BLaER1 treated with 17β-estradiol and CSF1 and Interleukin-3, amounts not matched to agents 10 nM and 100 nM (cell line): Measurements from ENCODE around the gene DDR2.
"Not testable (repeated sequence)": the region's sequence is repeated elsewhere in the genome, so short reads cannot be mapped to it uniquely, and the experiment has no call there.

Source experiments
- H3K27ac ChIP-seq, 11 experiments: shearing (Covaris generic); formaldehyde crosslinking; 2 replicates each; pipeline ENCODE4 v1.8.1; 2022
- H3K27me3 ChIP-seq, 11 experiments: shearing (Covaris generic); formaldehyde crosslinking; 2 replicates each; pipeline ENCODE4 v1.8.1; 2022
- H3K36me3 ChIP-seq, 11 experiments: shearing (Covaris generic); formaldehyde crosslinking; 2 replicates each; pipeline ENCODE4 v1.8.1; 2022
- H3K4me1 ChIP-seq, 10 experiments: shearing (Covaris generic); formaldehyde crosslinking; 2 replicates each; pipeline ENCODE4 v1.8.1; 2022
- H3K4me2 ChIP-seq, 11 experiments: shearing (Covaris generic); formaldehyde crosslinking; 2 replicates each; pipeline ENCODE4 v1.8.1; 2022
- H3K4me3 ChIP-seq, 10 experiments: shearing (Covaris generic); formaldehyde crosslinking; 2 replicates each; pipeline ENCODE4 v1.8.1; 2022
- H3K9ac ChIP-seq, 11 experiments: shearing (Covaris generic); formaldehyde crosslinking; 2 replicates each; pipeline ENCODE4 v1.8.1; 2022
- H3K9me3 ChIP-seq, 11 experiments: shearing (Covaris generic); formaldehyde crosslinking; replicated peaks in 1 of 11; 2 replicates each; pipeline ENCODE4 v1.8.1; 2022
- H4K20me1 ChIP-seq, 11 experiments: shearing (Covaris generic); formaldehyde crosslinking; 2 replicates each; pipeline ENCODE4 v1.8.1; 2022
- Cebpa-rat ChIP-seq, 11 experiments: shearing (Covaris generic); IDR thresholded peaks; 2 replicates each; pipeline ENCODE4 v1.8.1; 2022

Gene DDR2

DNA sequence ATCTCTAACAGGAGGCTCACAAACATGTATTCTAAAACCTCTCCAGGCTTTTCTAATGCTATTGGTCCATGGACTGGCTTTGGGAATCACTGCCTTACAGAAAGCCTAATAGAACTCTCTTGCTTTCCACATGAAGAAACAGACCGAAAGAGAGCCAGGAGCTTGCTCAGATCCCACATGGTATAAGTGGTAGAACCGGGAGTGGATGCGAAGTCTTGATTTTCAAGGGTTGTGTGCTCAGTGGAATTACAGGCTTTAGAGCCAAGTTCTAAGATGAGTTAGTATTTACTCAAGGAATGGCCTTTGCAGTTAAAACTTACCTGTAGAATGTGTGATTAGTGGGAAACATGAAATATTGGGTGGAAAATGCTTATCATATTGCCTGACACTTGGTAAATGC is 103.9 kb downstream of the DDR2 start:
- Histone ChIP-seq H3K4me3 (no peak overlapping the region), H4K20me1 (no peaks in the 10 kb centered on the region), H3K27me3 (no peaks in the 10 kb centered on the region), H3K4me1 (no peaks in the 10 kb centered on the region), H3K4me2 (no peak overlapping the region), H3K27ac (no peak overlapping the region), H3K9me3 (peaks cover 0 to 4% (median 0%) of the 10 kb centered on the region in 11 experiments; a peak in 1 of 22 replicates), H3K9ac (no peak overlapping the region), H3K36me3 (no peaks in the 10 kb centered on the region)
- no peak for TF ChIP-seq Cebpa-rat (IDR thresholded peaks at IDR 0.05)

DNA sequence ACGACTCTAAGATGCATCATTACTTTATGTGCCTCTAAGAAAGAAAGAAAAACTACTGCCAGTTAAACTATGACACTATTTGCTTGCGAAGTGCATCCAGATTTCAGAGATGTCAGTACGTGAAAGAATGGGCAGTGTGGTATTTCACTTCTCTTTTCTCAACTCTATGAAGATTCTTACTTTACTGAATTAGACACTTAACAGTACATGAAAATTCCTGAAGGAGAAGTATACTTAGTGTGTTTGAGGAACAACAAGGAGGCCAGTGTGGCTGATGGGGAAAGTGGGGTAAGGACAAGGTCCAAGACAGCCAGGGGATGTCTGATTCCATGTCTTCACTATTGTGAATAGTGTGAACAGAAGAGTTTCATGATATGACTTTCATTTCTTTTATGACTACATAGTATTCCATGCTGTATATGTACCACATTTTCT is 104.4 kb downstream of the DDR2 start:
- Histone ChIP-seq H3K4me1 (no peaks in the 10 kb centered on the region), H3K9ac (no peak overlapping the region), H3K36me3 (no peaks in the 10 kb centered on the region), H3K27me3 (no peaks in the 10 kb centered on the region), H3K9me3 (peaks cover 0 to 4% (median 0%) of the 10 kb centered on the region in 11 experiments; a peak in 1 of 22 replicates), H3K4me2 (no peak overlapping the region), H4K20me1 (no peaks in the 10 kb centered on the region), H3K27ac (no peak overlapping the region), H3K4me3 (no peak overlapping the region)
- TF ChIP-seq Cebpa-rat (IDR thresholded peaks at IDR 0.05) = no peak

DNA sequence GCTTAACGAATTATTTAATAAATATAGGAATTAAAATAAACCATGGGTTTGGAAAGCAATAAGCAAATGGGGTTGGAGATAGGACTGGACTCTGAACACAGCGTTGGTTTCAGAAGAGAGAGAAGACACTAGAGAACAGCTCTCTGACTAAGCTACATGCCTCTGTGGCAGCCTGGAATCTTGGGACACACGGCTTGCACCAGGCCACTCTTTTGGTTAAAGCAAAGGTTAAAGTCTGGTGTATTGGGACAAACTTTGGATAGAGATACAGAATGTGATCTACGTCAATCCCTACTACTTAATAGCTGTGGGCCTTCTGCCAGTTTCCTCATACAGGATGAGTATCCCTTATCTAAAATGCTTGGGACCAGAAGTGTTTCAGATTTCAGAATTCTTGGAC is 108.5 kb downstream of the DDR2 start:
- H3K27ac ChIP-seq = no peak overlapping the region
- H3K4me3 ChIP-seq = no peak overlapping the region

DNA sequence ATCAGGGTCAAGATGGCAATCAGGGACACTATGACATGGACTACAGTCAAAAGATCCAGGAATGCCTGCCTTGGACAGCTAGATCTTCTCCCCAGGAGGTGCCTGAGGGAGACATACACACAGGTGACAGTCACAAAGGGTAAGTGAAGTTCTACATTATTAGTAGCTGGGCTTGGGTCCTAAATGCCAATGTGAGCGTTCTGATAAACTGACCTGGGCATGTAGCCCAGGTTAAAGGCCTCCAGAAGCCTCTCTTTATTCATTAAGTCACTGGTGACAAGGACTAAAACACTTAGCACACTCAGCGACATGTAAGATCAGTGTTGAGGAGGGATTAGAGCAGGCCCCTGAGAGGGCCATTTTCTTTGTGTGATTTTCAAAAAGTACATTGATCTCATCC is 109.3 kb downstream of the DDR2 start:
- no peaks in the 10 kb centered on the region for H3K36me3 ChIP-seq
- no peaks in the 10 kb centered on the region for H3K4me1 ChIP-seq
- no peak for TF ChIP-seq Cebpa-rat (IDR thresholded peaks at IDR 0.05)
- H3K9me3 ChIP-seq = peaks cover 0 to 13% (median 6%) of the 10 kb centered on the region in 11 experiments; a peak in 3 of 22 replicates
- H3K9ac ChIP-seq = no peak overlapping the region
- no peak overlapping the region for H3K4me3 ChIP-seq
- H3K4me2 ChIP-seq = no peak overlapping the region
- no peak overlapping the region for H3K27ac ChIP-seq
- H4K20me1 ChIP-seq = no peaks in the 10 kb centered on the region
- H3K27me3 ChIP-seq = no peaks in the 10 kb centered on the region

More for the DNA sequence above, 108.5 kb downstream of the DDR2 start:
- Histone ChIP-seq H3K4me1 (no peaks in the 10 kb centered on the region), H4K20me1 (no peaks in the 10 kb centered on the region), H3K4me2 (no peak overlapping the region), H3K27me3 (no peaks in the 10 kb centered on the region), H3K9me3 (peaks cover 0 to 5% (median 0%) of the 10 kb centered on the region in 11 experiments; a peak in 1 of 22 replicates), H3K9ac (no peak overlapping the region), H3K36me3 (no peaks in the 10 kb centered on the region)
- no peak for TF ChIP-seq Cebpa-rat (IDR thresholded peaks at IDR 0.05)

DNA sequence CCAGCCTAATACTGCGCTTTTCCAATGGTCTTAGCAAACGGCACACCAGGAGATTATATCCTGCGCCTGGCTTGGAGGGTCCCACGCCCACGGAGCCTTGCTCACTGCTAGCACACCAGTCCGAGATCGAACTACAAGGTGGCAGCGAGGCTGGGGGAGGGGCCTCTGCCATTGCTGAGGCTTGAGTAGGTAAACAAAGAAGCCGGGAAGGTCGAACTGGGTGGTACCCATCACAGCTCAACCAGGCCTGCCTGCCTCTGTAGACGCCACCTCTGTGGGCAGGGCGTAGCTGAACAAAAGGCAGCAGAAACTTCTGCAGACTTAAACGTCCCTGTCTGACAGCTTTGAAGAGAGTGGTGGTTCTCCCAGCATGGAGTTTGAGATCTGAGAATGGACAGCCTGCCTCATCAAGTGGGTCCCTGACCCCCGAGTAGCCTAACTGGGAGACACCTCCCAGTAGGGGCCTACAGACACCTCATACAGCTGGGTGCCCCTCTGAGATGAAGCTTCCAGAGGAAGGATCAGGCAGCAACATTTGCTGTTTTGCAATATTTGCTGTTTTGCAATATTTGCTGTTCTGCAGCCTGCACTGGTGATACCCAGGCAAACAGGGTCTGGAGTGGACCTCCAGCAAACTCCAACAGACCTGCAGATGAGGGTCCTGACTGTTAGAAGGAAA is 114.1 kb downstream of the DDR2 start:
- H3K4me1 ChIP-seq, H3K4me2 ChIP-seq, H3K27me3 ChIP-seq, H3K27ac ChIP-seq, H3K36me3 ChIP-seq, H3K4me3 ChIP-seq, H4K20me1 ChIP-seq, H3K9ac ChIP-seq: not testable (repeated sequence)
- peaks cover 0 to 13% (median 3%) of the 10 kb centered on the region in 11 experiments; a peak in 4 of 22 replicates for H3K9me3 ChIP-seq

DNA sequence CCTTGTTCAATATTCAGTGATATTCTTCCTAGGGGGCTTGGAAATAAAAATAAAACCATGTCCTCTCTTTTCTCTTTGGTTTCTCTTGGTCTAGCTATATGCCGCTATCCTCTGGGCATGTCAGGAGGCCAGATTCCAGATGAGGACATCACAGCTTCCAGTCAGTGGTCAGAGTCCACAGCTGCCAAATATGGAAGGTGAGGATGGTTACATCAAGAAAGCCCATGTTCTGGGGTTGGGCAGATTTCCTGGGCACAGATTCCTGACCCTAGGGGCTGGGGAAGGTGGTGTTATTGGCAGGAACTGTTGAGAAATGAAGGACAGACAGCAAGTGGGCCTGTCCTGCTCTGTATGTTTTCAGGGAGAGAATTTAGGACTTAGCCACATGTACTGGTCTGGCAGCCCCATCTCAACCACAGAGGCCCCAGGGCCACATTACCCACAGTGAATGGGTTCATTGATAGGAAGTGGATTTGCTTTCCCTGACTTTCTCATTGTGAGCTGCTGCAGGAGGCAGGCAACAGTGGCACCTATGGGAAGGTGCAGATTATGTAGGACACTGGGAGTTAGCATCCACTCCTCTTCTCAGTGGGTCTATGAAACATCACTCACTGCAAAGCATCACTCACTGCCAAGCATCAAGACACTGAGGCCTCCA is 120.9 kb downstream of the DDR2 start:
- Histone ChIP-seq H3K4me2 (no peak overlapping the region), H3K9me3 (peaks cover 0 to 5% (median 0%) of the 10 kb centered on the region in 11 experiments; a peak in 1 of 22 replicates), H3K4me3 (no peak overlapping the region), H3K4me1 (peaks cover 0 to 11% (median 6%) of the 10 kb centered on the region in 10 experiments; a peak in 10 of 20 replicates), H3K27me3 (no peaks in the 10 kb centered on the region), H3K27ac (no peak overlapping the region), H4K20me1 (no peaks in the 10 kb centered on the region), H3K9ac (no peak overlapping the region), H3K36me3 (no peaks in the 10 kb centered on the region)
- TF ChIP-seq Cebpa-rat (IDR thresholded peaks at IDR 0.05) = no peak

DNA sequence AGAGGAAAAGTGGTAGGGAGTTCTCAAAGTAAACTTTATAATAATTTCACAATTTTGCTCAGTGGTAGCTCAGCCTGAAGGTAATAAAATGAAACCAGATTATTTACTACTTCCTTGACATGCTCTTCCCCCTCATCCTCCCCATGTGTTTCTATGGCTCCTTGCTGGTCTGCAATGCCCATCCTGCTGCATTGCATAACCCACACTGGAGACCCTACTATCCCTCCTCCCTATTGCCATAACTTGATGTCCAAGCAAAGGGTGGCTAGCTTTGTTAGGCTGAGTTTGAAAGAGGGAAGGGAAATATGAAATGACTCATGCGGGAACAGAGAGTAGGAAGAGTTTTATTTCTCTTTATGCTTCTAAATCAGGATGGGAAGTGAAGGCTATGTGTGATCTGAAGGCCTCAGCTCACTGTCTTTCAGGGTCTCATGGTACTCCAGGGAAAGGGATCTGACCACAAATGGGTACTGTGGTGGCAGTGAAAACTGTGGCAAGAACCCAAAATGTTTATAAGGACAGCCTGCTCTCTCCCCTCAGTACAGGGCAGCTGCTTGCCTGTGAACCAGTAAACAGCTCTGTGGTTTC is 121.8 kb downstream of the DDR2 start:
- Histone ChIP-seq H3K4me3 (no peak overlapping the region), H3K9ac (no peak overlapping the region), H3K27me3 (no peaks in the 10 kb centered on the region), H3K9me3 (peaks cover 0 to 5% (median 0%) of the 10 kb centered on the region in 11 experiments; a peak in 1 of 22 replicates), H3K4me2 (peak overlapping the region in 6 of 11 experiments; percentile 4 to 43 (median 28); a peak in 7 of 22 replicates), H3K27ac (no peak overlapping the region; a peak in 1 of 22 replicates), H3K36me3 (no peaks in the 10 kb centered on the region), H4K20me1 (no peaks in the 10 kb centered on the region), H3K4me1 (peaks cover 0 to 11% (median 6%) of the 10 kb centered on the region in 10 experiments; a peak in 10 of 20 replicates)
- TF ChIP-seq Cebpa-rat (IDR thresholded peaks at IDR 0.05) = no peak

DNA sequence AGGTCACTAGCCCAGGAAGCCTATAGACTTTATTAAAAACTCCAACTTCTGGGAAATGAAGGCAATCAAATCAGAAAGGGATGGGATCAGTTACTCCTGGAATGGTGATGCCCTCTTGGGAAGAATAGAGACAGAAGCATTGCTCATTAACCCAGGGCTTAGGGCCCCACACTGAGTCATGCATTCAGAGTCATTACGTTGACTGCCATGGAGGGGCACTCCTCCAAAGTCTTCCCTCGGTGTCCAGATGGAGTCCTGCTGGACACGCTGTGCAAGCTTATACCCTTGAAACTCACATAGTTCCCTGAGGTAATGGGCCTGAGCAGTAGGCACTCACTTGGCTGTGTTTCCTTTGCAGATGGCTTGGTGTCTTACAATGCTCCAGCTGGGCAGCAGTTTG is 123.0 kb downstream of the DDR2 start:
- H3K4me2 ChIP-seq = no peak overlapping the region
- peaks cover 0 to 5% (median 0%) of the 10 kb centered on the region in 11 experiments; a peak in 1 of 22 replicates for H3K9me3 ChIP-seq
- H3K4me3 ChIP-seq = no peak overlapping the region
- no peaks in the 10 kb centered on the region for H3K36me3 ChIP-seq
- no peak overlapping the region for H3K27ac ChIP-seq
- TF ChIP-seq Cebpa-rat (IDR thresholded peaks at IDR 0.05) = no peak
- no peaks in the 10 kb centered on the region for H3K27me3 ChIP-seq
- H3K4me1 ChIP-seq = peaks cover 0 to 11% (median 6%) of the 10 kb centered on the region in 10 experiments; a peak in 10 of 20 replicates
- H4K20me1 ChIP-seq = no peaks in the 10 kb centered on the region
- H3K9ac ChIP-seq = no peak overlapping the region

DNA sequence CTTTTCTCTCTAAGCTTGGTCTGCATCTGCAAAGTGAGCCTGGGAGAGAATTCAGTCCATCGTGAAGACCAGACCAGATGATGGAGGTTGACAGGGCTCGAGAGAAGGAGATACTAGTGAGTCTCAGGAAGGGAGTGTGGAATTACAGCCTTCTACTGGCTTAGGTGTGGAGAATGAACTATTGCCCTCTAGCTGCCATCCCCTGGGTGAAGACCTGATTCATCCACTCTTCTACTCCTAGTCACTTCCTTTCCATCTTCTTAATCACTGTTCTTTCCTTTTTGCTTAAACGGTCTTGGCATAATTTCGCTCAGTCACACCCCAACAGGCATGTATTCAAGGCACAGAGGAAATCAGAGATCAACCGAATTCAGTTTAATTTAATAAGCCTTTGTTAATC is 124.3 kb downstream of the DDR2 start:
- H3K27ac ChIP-seq = no peak overlapping the region
- H3K36me3 ChIP-seq = no peaks in the 10 kb centered on the region
- TF ChIP-seq Cebpa-rat (IDR thresholded peaks at IDR 0.05) = no peak
- no peaks in the 10 kb centered on the region for H4K20me1 ChIP-seq
- H3K9ac ChIP-seq = no peak overlapping the region
- no peak overlapping the region for H3K4me2 ChIP-seq
- peaks cover 0 to 11% (median 6%) of the 10 kb centered on the region in 10 experiments; a peak in 10 of 20 replicates for H3K4me1 ChIP-seq
- no peak overlapping the region for H3K4me3 ChIP-seq
- no peaks in the 10 kb centered on the region for H3K27me3 ChIP-seq
- no peaks in the 10 kb centered on the region for H3K9me3 ChIP-seq
